ENCODE measurements around the gene TNS4. TPM values are rescaled to one million over a fixed set of nuclear protein-coding genes. Genes with fewer than 3 reads are reported as not detected.

TNS4 gene
- total RNA-seq, 4 donors from 2014 or later: 413 to 1,865 (median 485) TPM

GRCh38 chr17:40483679-40484078 lies 17.7 kb downstream of the TNS4 start:
- H3K4me3 ChIP-seq (ENCODE audit: low read depth, poor library complexity, severe bottlenecking): no peak overlapping the region
- intact Hi-C loops (cut with DNase I; ENCODE audit: low total_unique reads): no loop called here
- WGBS, 2 donors: 82 to 90% methylated on average over 4 of the region's 4 CpGs
- no peak for DNase-seq (ENCODE audit: low spot score in 2 of 2)
- TF ChIP-seq POLR2A (IDR thresholded peaks at IDR 0.05) (no peak), CTCF (IDR thresholded peaks at IDR 0.05) (no peak)

GRCh38 chr17:40482722-40483121 lies 18.7 kb downstream of the TNS4 start:
- no peak for DNase-seq (ENCODE audit: low spot score in 2 of 2)

GRCh38 chr17:40481106-40481505 lies 20.3 kb downstream of the TNS4 start:
- intact Hi-C loops (cut with DNase I; ENCODE audit: low total_unique reads): no loop called here
- H3K4me3 ChIP-seq (ENCODE audit: low read depth, poor library complexity, severe bottlenecking): no peak overlapping the region
- no peak for TF ChIP-seq POLR2A (IDR thresholded peaks at IDR 0.05)
- TF ChIP-seq CTCF (IDR thresholded peaks at IDR 0.05): no peak
- no peak for DNase-seq (ENCODE audit: low spot score in 2 of 2)
- 81 to 85% methylated on average over 7 of the region's 7 CpGs for WGBS, 2 donors

More at GRCh38 chr17:40482722-40483121, 18.7 kb downstream of the TNS4 start:
- WGBS, 2 donors: 69 to 70% methylated on average over 6 of the region's 6 CpGs
- intact Hi-C loops (cut with DNase I; ENCODE audit: low total_unique reads): no loop called here
- no peak overlapping the region for H3K4me3 ChIP-seq (ENCODE audit: low read depth, poor library complexity, severe bottlenecking)
- TF ChIP-seq POLR2A (IDR thresholded peaks at IDR 0.05): no peak
- no peak for TF ChIP-seq CTCF (IDR thresholded peaks at IDR 0.05)

GRCh38 chr17:40480501-40481003 lies 20.9 kb downstream of the TNS4 start:
- no peak for DNase-seq (ENCODE audit: low spot score in 2 of 2)
- TF ChIP-seq POLR2A (IDR thresholded peaks at IDR 0.05): no peak
- TF ChIP-seq CTCF (IDR thresholded peaks at IDR 0.05): no peak
- WGBS, 2 donors: 24 to 40% methylated on average over 12 of the region's 12 CpGs
- intact Hi-C loops (cut with DNase I; ENCODE audit: low total_unique reads): no loop called here
- no peak overlapping the region for H3K4me3 ChIP-seq (ENCODE audit: low read depth, poor library complexity, severe bottlenecking)

- TF ChIP-seq CTCF (IDR thresholded peaks at IDR 0.05) (no peak), POLR2A (IDR thresholded peaks at IDR 0.05) (no peak)
- no peak overlapping the region for H3K4me3 ChIP-seq (ENCODE audit: low read depth, poor library complexity, severe bottlenecking)
- intact Hi-C loops (cut with DNase I; ENCODE audit: low total_unique reads): no loop called here
- DNase-seq (ENCODE audit: low spot score in 2 of 2): no peak
- 65 to 69% methylated on average over 8 to 9 of the region's 9 CpGs for WGBS, 2 donors
These were observed 21.5 kb downstream of the TNS4 start for GRCh38 chr17:40479754-40480480.

Measured in lower leg skin (tissue), 4 donors.